Endothelial cell of umbilical vein (primary cell): ENCODE results near the gene GPR26. TPM values are rescaled to one million over a fixed set of nuclear protein-coding genes. Genes with fewer than 3 reads are reported as not detected.

Source experiments
- BruUV-seq: library from RNA; stranded (reverse); fragments of 400-500 nt; replicated peaks from 2 replicates; lab custom pipeline; 2021; lab: Mats Ljungman, UMichigan
- CTCF ChIA-PET: fragments of 300-600, 350-600 bp; sonication (Branson Sonifier 250); formaldehyde crosslinking; loops from one replicate; lab custom pipeline; 2021; ENCODE audit warnings: antibody characterized with exemption, inconsistent platforms; lab: Charles Lee
- POLR2A ChIA-PET: fragments of 300-600, 350-600 bp; sonication (Branson Sonifier 250); formaldehyde crosslinking; loops from one replicate; lab custom pipeline; 2021; ENCODE audit warnings: antibody characterized with exemption, inconsistent platforms; lab: Charles Lee
- DNase-seq: peaks from one replicate; pipeline ENCODE4 v3.0.0-alpha.2; 2011; ENCODE audit warnings: low read depth, low spot score
- FAIRE-seq: peaks from 2 replicates; lab custom pipeline; 2011; peaks lifted over from hg19 to GRCh38; lab: Jason Lieb, UNC
- H2AFZ ChIP-seq: 2 replicates; pipeline ENCODE4 v1.6.0; 2012; ENCODE audit warnings: low read depth, low read length, control low read depth, inconsistent platforms
- H3K27ac ChIP-seq: 2 replicates; pipeline ENCODE4 v1.5.1; 2011; ENCODE audit warnings: low read depth, mild to moderate bottlenecking, control low read depth, low read length, moderate library complexity; ENCODE audit not compliant: insufficient read depth
- H3K27me3 ChIP-seq, 2 experiments: 2 replicates each; pipeline versions ENCODE4 v1.6.0 to v1.6.1; 2011; ENCODE audit warnings: low read length in 2 of 2, mixed read lengths in 1 of 2; ENCODE audit not compliant: control insufficient read depth in 2 of 2, insufficient read depth in 2 of 2
- H3K36me3 ChIP-seq, 2 experiments: 2 replicates in 1 of 2; 3 replicates in 1 of 2; pipeline ENCODE4 v1.5.1; 2011; ENCODE audit warnings: low read length in 2 of 2, mild to moderate bottlenecking in 1 of 2, moderate library complexity in 1 of 2; ENCODE audit not compliant: control insufficient read depth in 2 of 2, insufficient read depth in 2 of 2; ENCODE audit errors: extremely low read depth in 1 of 2
- H3K4me1 ChIP-seq: 3 replicates; pipeline ENCODE4 v1.5.1; 2011; ENCODE audit warnings: mild to moderate bottlenecking, low read length; ENCODE audit not compliant: control insufficient read depth, insufficient read depth; ENCODE audit errors: extremely low read depth
- H3K4me2 ChIP-seq: 2 replicates; pipeline ENCODE4 v1.6.1; 2011; ENCODE audit warnings: low read length, control low read depth, mixed read lengths; ENCODE audit not compliant: insufficient read depth
- H3K4me3 ChIP-seq, 3 experiments: fragments of 200-600 bp in 1 of 3; sonication (generic), shearing (Covaris generic) in 1 of 3; replicated peaks in 1 of 3; 2 replicates each; pipeline ENCODE4 v1.5.1; 2011 to 2016; ENCODE audit warnings: control low read depth in 3 of 3, low read length in 3 of 3, mild to moderate bottlenecking in 2 of 3, inconsistent platforms in 1 of 3, low read depth in 1 of 3, moderate library complexity in 1 of 3; ENCODE audit not compliant: insufficient read depth in 1 of 3
- H3K79me2 ChIP-seq: 2 replicates; pipeline ENCODE4 v1.6.0; 2012; ENCODE audit warnings: low read length, inconsistent platforms; ENCODE audit not compliant: control insufficient read depth, insufficient read depth
- H3K9ac ChIP-seq: replicated peaks from 2 replicates; pipeline ENCODE3; 2011; ENCODE audit warnings: low read length, control low read depth; ENCODE audit not compliant: insufficient read depth; ENCODE audit errors: extremely low read depth
- H3K9me1 ChIP-seq: replicated peaks from 3 replicates; pipeline ENCODE4 v1.6.0; 2011; ENCODE audit warnings: mild to moderate bottlenecking, low read length; ENCODE audit not compliant: control insufficient read depth, insufficient read depth; ENCODE audit errors: extremely low read depth
- H3K9me3 ChIP-seq: replicated peaks from 2 replicates; pipeline ENCODE4 v1.5.1; 2012; ENCODE audit warnings: low read length, inconsistent platforms; ENCODE audit not compliant: control insufficient read depth, insufficient read depth
- H4K20me1 ChIP-seq: replicated peaks from 2 replicates; pipeline ENCODE3; 2011; ENCODE audit warnings: mild to moderate bottlenecking, low read length; ENCODE audit not compliant: control insufficient read depth, insufficient read depth; ENCODE audit errors: extremely low read depth
- CTCF ChIP-seq, 2 donors: IDR thresholded peaks; 1 replicate in 1 of 2; 2 replicates in 1 of 2; pipeline ENCODE4 v1.5.1; 2011; ENCODE audit warnings: low read length in 2 of 2, mild to moderate bottlenecking in 2 of 2, moderate library complexity in 2 of 2, control low read depth in 1 of 2, inconsistent platforms in 1 of 2, low read depth in 1 of 2; ENCODE audit not compliant: insufficient read depth in 1 of 2; ENCODE audit errors: extremely low read depth in 1 of 2
- EZH2 ChIP-seq: IDR thresholded peaks from 2 replicates; pipeline ENCODE4 v1.6.1; 2012; ENCODE audit warnings: borderline replicate concordance, low read depth, mild to moderate bottlenecking, moderate library complexity, low read length, inconsistent platforms; ENCODE audit not compliant: severe bottlenecking
- FOS ChIP-seq: IDR thresholded peaks from 2 replicates; pipeline ENCODE4 v1.6.1; 2011; ENCODE audit warnings: mild to moderate bottlenecking, low read length, moderate library complexity, borderline replicate concordance; ENCODE audit not compliant: insufficient read depth
- GATA2 ChIP-seq: IDR thresholded peaks from 2 replicates; pipeline ENCODE4 v1.7.0; 2011; ENCODE audit warnings: low read depth, mild to moderate bottlenecking, moderate library complexity, mixed read lengths, low read length; ENCODE audit not compliant: insufficient read length, insufficient read depth
- JUN ChIP-seq: IDR thresholded peaks from 2 replicates; pipeline ENCODE4 v1.6.1; 2011; ENCODE audit warnings: borderline replicate concordance, low read depth; ENCODE audit not compliant: insufficient read length, insufficient read depth
- MAX ChIP-seq: IDR thresholded peaks from 2 replicates; pipeline ENCODE4 v1.6.1; 2011; ENCODE audit not compliant: insufficient read depth, insufficient read length
- MYC ChIP-seq: IDR thresholded peaks from one replicate; pipeline ENCODE4 v1.6.1; 2011; ENCODE audit warnings: mild to moderate bottlenecking, low read depth, low read length
- POLR2A ChIP-seq: IDR thresholded peaks from 2 replicates; pipeline ENCODE4 v1.6.1; 2012; ENCODE audit warnings: low read depth, mild to moderate bottlenecking, control low read depth, low read length
- POLR2AphosphoS5 ChIP-seq: IDR thresholded peaks from 2 replicates; pipeline ENCODE4 v1.6.1; 2012; ENCODE audit warnings: low read depth, mild to moderate bottlenecking, control low read depth, low read length, moderate library complexity; ENCODE audit not compliant: insufficient read depth
- dilution Hi-C: fragments of 300-500 bp; cut with MboI; formaldehyde crosslinking; loops from one replicate; pipeline ENCODE4 v1.15.0; 2019; ENCODE audit warnings: low sequenced_read_pairs; ENCODE audit not compliant: extremely low pct_ligation_motif_present
- intact Hi-C: fragments of 100-400 bp; cut with micrococcal nuclease; formaldehyde crosslinking; loops from one replicate; pipeline ENCODE4 v1.10.0; 2022
- polyA plus RNA-seq, 4 experiments: library from polyadenylated mRNA; depleted of rRNA in 3 of 4; stranded (reverse) in 3 of 4; unstranded in 1 of 4; fragments of >200 nt; gene quantifications; 2 replicates each; pipeline versions ENCODE4 v1.2.1 to v1.2.3, GENCODE V29; 2011 to 2012; ENCODE audit warnings: missing spikeins in 1 of 4
- total RNA-seq: library from RNA; stranded (reverse); gene quantifications from 2 replicates; pipeline ENCODE4 v1.2.3, GENCODE V29; 2021

GPR26 gene
- total and polyA plus RNA-seq, 2 donors (not counting 3 experiments of a cell fraction or from before 2014, with no cell fraction given), result not detected

GRCh38 chr10:123642293-123642692 is 23.9 kb upstream of the GPR26 start:
- no peak for DNase-seq
- intact Hi-C loops, result no loop called here

More at GRCh38 chr10:123642293-123642692, 23.9 kb upstream of the GPR26 start:
- ChIA-PET CTCF (no interaction called here), POLR2A (no interaction called here)
- Histone ChIP-seq H3K27me3 (no peaks in the 10 kb centered on the region), H4K20me1 (no peaks in the 10 kb centered on the region), H3K9me1 (no peaks in the 10 kb centered on the region), H3K27ac (no peak overlapping the region), H3K9me3 (no peaks in the 10 kb centered on the region), H3K4me1 (no peaks in the 10 kb centered on the region), H3K79me2 (no peaks in the 10 kb centered on the region), H3K36me3 (no peaks in the 10 kb centered on the region), H2AFZ (no peak overlapping the region), H3K9ac (no peak overlapping the region), H3K4me2 (no peak overlapping the region), H3K4me3 (no peak overlapping the region)
- dilution Hi-C loops, result no loop called here
- FAIRE-seq, result no peak
- no TSS peak for BruUV-seq
- TF ChIP-seq CTCF (IDR thresholded peaks at IDR 0.05; ENCODE audit: extremely low read depth in 1 of 2, insufficient read depth in 1 of 2, low read depth in 1 of 2, low read length in 2 of 2) (no peak), MAX (no peak), EZH2 (no peak), FOS (no peak), POLR2AphosphoS5 (no peak), GATA2 (no peak), POLR2A (no peak), JUN (no peak), MYC (no peak)
